SHP77 (cell line): ENCODE data around the gene PSEN1.

ENCODE experiments used
- DNase-seq, 2 experiments: peaks; one replicate each; lab custom pipeline; 2025; lab: John Stamatoyannopoulos, UW

The PSEN1 gene

GRCh38 chr14:73254247-73255004 lies 118.1 kb downstream of the PSEN1 start:
- DNase-seq: no peak

- no peak for DNase-seq
Observed at GRCh38 chr14:73255005-73255400, 118.7 kb downstream of the PSEN1 start.

- no peak for DNase-seq
Observed at GRCh38 chr14:73255693-73256225, 119.5 kb downstream of the PSEN1 start.

GRCh38 chr14:73258076-73258475 lies 121.8 kb downstream of the PSEN1 start:
- DNase-seq: no peak

- DNase-seq: no peak
Observed at GRCh38 chr14:73258845-73259611, 122.7 kb downstream of the PSEN1 start.

DNA sequence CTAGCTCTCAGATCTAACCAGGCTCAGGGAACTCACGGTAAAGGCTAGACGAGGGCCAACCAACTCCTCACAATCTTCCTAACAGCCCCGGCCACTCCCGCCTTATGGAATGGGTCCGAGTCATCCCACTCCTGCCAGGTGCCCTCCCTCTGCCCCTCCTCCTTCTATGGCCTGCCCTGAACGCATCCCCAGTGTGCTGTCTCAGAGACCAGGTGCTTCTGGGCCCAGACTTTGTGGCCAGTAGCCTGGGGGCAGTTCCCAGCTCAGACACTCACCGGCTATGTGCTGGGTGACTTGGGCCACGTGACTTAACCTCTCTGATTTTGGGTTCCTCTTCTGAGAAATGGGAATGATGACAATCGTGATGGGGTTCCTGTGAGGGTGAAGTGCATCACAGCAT lies 123.5 kb downstream of the PSEN1 start:
- no peak for DNase-seq

DNA sequence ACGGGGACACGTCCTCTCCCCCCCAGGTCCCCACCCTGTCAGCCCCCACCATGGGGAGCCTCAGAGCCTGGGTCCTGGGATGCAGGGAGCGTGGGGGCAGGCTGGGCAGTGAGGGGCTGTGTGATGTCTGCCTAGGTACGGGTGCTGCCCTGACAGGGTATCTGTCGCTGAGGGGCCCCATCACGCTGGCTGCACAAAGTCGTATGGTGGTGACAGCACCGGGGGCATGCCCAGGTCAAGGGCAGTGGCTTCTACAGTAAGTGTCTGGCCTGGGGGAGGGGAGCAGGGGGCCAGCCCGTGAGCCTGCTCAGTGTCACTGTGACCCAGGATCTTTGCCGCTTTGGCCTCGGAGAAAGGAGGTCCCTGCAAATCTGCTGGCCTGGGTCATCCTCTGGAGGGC lies 124.3 kb downstream of the PSEN1 start:
- no peak for DNase-seq

DNA sequence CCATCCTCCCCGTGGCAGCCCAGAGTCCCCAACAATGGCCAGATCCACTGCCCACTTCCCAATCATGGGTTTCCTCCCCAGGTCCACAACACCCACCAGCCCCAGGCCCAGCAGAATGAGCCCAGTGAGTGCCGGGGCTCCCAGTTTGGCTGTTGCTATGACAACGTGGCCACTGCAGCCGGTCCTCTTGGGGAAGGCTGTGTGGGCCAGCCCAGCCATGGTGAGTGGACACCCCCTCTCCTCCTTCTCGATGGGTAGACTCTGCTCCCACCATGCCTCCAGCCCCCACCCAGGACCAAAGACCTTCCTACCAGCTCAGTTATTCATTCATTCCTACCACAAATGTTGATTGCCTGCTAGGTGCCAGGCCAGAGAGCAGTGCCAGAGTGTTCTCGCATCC lies 124.8 kb downstream of the PSEN1 start:
- no peak for DNase-seq

GRCh38 chr14:73261520-73262426 lies 125.5 kb downstream of the PSEN1 start:
- no peak for DNase-seq

DNA sequence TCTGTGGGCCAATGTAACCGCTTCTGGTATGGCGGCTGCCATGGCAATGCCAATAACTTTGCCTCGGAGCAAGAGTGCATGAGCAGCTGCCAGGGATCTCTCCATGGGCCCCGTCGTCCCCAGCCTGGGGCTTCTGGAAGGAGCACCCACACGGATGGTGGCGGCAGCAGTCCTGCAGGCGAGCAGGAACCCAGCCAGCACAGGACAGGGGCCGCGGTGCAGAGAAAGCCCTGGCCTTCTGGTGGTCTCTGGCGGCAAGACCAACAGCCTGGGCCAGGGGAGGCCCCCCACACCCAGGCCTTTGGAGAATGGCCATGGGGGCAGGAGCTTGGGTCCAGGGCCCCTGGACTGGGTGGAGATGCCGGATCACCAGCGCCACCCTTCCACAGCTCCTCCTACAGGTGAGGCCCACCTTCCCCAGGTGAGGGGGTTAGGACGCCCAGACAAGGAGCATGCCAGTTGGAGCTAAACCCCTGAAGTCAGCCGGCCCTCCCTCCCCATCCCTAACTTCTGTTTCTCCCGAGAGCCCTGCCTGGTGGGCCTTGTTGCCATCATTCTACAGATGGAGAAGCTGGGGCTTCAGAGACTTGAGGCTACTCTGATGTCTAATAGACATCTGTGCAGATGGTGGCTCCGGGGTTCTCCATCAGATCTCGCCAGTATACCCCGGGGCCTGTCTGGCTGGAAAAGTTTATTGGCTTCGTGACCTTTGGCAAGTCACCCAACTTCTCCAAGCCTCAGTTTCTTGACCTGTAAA lies 126.3 kb downstream of the PSEN1 start:
- DNase-seq: no peak

DNA sequence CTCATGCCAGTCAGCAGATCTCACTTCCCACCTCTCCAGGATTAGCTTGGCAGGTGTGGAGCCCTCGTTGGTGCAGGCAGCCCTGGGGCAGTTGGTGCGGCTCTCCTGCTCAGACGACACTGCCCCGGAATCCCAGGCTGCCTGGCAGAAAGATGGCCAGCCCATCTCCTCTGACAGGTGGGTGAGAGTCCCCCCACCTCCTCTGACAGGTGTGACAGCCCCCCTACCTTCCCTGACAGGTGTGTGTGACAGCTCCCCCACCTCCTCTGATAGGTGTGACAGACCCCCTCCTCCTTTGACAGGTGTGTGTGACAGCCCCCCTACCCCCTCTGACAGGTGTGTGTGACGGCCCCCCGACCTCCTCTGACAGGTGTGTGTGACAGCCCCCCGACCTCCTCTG lies 127.3 kb downstream of the PSEN1 start:
- DNase-seq: no peak

GRCh38 chr14:73264080-73264884 lies 128.0 kb downstream of the PSEN1 start:
- DNase-seq: no peak

DNA sequence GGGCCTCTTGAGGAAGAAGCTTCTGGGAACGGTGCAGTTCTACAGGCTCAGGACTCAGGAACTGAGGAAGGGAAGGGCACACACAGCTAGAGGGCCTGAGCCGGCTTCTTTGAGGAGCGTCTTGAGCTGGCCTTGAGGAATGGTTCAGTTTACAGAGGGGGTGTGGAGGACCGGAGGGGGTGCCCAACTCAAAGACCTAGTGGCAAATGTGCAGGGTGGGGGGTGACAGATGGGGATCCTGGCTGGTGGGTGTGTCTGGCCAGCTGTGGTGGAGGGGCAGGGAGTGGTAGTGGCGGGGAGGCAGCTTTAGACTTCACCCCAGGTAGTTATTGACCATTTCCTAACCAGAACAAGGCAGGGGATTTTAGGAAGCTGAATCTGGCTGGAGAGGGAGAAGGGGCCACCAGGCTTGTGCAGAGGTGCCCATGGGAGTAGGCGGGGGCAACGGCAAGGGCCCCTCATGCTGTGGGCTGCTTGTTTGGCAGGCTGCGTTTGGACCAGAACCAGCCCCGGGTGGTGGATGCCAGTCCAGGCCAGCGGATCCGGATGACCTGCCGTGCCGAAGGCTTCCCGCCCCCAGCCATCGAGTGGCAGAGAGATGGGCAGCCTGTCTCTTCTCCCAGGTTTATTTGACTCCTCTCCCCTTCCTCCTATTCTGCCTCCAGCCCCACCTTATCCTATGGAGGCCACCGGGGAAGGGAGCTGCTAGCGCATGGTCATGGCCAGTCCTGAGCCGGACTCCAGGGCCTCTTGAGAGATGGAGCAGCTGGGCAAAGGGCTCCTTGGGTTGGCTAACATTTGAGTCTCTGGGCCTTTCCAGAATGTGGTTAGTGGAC lies 128.8 kb downstream of the PSEN1 start:
- no peak for DNase-seq

GRCh38 chr14:73265721-73266046 lies 129.4 kb downstream of the PSEN1 start:
- no peak for DNase-seq

- DNase-seq: no peak
Observed at GRCh38 chr14:73266317-73266716, 130.0 kb downstream of the PSEN1 start.

DNA sequence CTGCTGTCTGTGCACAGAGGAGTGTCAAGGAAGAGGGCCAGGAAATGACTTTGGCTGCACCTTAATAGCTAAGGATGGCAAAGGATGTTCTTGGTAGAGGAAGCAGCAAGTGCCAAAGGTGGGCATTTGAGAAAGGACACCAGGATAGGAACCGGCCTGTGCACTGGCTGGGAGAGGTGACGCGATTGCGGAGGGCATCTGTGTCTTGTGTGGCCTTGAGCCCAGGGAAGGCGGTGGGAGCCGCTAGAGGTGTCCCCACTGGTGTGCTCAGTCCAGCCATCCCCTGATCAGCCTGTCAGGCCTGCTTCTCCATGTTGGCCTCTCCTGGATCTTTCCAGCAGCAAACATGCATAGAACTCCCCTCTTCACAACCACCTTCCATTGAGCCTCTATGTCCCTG lies 131.2 kb downstream of the PSEN1 start:
- DNase-seq: no peak

GRCh38 chr14:73269729-73270531 lies 133.6 kb downstream of the PSEN1 start:
- DNase-seq: no peak

DNA sequence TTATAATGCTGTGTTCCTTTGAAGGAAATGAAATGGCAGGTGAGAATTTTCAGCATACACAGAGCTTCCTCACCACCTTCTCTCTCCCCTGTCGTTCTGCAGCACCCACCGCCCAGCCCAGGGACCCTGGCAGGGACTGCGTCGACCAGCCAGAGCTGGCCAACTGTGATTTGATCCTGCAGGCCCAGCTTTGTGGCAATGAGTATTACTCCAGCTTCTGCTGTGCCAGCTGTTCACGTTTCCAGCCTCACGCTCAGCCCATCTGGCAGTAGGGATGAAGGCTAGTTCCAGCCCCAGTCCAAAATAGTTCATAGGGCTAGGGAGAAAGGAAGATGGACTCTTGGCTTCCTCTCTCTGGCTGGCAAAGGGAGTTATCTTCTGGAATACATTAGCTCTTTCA lies 136.1 kb downstream of the PSEN1 start:
- no peak for DNase-seq
